Stimulated activated CD8-positive, alpha-beta memory T cell treated with anti-CD3 and anti-CD28 coated beads, Interleukin-4, amount 100 ng/mL, for 1 hour (primary cell): Measurements from ENCODE around the gene MAN1C1.
"Not testable (repeated sequence)": the region's sequence is repeated elsewhere in the genome, so short reads cannot be mapped to it uniquely, and the experiment has no call there.

Experiments
- DNase-seq, 2 donors: peaks; one replicate each; pipeline ENCODE4 v3.0.0-alpha.2; 2020; ENCODE audit warnings: low read depth in 2 of 2, low spot score in 1 of 2

The MAN1C1 gene

GRCh38 chr1:25657121-25657882 is 40.7 kb downstream of the MAN1C1 start:
- no peak for DNase-seq

- DNase-seq: no peak
Observed at GRCh38 chr1:25657883-25658760, 41.5 kb downstream of the MAN1C1 start.

GRCh38 chr1:25658791-25659431 is 42.3 kb downstream of the MAN1C1 start:
- DNase-seq: no peak

GRCh38 chr1:25661043-25661815 is 44.6 kb downstream of the MAN1C1 start:
- no peak for DNase-seq

GRCh38 chr1:25662061-25662460 is 45.5 kb downstream of the MAN1C1 start:
- no peak for DNase-seq

- not testable (repeated sequence) for DNase-seq
Observed at GRCh38 chr1:25662959-25663358, 46.4 kb downstream of the MAN1C1 start.

- no peak for DNase-seq
Observed at GRCh38 chr1:25664357-25665199, 48.0 kb downstream of the MAN1C1 start.

- no peak for DNase-seq
Observed at GRCh38 chr1:25666460-25666859, 49.9 kb downstream of the MAN1C1 start.

GRCh38 chr1:25668931-25669573 is 52.5 kb downstream of the MAN1C1 start:
- no peak for DNase-seq

- no peak for DNase-seq
Observed at GRCh38 chr1:25669781-25670567, 53.4 kb downstream of the MAN1C1 start.

GRCh38 chr1:25671929-25672328 is 55.3 kb downstream of the MAN1C1 start:
- DNase-seq: no peak

- DNase-seq: no peak
Observed at GRCh38 chr1:25672763-25673409, 56.3 kb downstream of the MAN1C1 start.

GRCh38 chr1:25673456-25673855 is 56.9 kb downstream of the MAN1C1 start:
- no peak for DNase-seq

- no peak for DNase-seq
Observed at GRCh38 chr1:25673962-25674806, 57.6 kb downstream of the MAN1C1 start.

GRCh38 chr1:25674807-25675084 is 58.2 kb downstream of the MAN1C1 start:
- DNase-seq: no peak

GRCh38 chr1:25675729-25676476 is 59.3 kb downstream of the MAN1C1 start:
- DNase-seq: peak; percentile 26 to 35

- DNase-seq: no peak
Observed at GRCh38 chr1:25676488-25676887, 59.9 kb downstream of the MAN1C1 start.
